HG02938 (cell line): ENCODE data around the gene HBM.
"Not testable (repeated sequence)": the region's sequence is repeated elsewhere in the genome, so short reads cannot be mapped to it uniquely, and the experiment has no call there.

Experiments
- ATAC-seq: cut with Tn5 transposase; IDR thresholded peaks from one replicate; pipeline ENCODE4 v1.9.1; 2021; ENCODE audit warnings: mild to moderate bottlenecking, moderate library complexity; ENCODE audit not compliant: unreplicated experiment

The HBM gene

GRCh38 chr16:167122-167690, 1.4 kb downstream of the HBM start:
- ATAC-seq, result no peak

GRCh38 chr16:168424-168823, 2.6 kb downstream of the HBM start:
- no peak for ATAC-seq

DNA sequence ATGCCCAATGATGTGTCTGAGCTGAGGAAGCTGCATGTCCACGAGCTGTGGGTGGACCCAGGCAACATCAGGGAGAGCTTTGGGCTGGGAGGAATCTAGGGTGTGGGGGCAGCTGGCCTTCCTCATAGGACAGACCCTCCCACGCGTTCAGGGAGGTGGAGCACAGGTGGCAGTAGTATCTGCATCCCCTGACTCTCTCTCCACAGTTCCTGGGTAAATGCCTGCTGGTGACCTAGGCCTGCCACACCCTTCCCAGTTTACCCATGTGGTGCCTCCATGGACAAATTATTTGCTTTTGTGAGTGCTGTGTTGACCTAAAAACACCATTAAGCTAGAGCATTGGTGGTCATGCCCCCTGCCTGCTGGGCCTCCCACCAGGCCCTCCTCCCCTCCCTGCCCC, 3.2 kb downstream of the HBM start:
- ATAC-seq, result no peak

DNA sequence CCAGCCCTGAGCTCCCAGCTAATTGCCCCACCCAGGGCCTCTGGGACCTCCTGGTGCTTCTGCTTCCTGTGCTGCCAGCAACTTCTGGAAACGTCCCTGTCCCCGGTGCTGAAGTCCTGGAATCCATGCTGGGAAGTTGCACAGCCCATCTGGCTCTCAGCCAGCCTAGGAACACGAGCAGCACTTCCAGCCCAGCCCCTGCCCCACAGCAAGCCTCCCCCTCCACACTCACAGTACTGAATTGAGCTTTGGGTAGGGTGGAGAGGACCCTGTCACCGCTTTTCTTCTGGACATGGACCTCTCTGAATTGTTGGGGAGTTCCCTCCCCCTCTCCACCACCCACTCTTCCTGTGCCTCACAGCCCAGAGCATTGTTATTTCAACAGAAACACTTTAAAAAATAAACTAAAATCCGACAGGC, 4.3 kb downstream of the HBM start:
- not testable (repeated sequence) for ATAC-seq

DNA sequence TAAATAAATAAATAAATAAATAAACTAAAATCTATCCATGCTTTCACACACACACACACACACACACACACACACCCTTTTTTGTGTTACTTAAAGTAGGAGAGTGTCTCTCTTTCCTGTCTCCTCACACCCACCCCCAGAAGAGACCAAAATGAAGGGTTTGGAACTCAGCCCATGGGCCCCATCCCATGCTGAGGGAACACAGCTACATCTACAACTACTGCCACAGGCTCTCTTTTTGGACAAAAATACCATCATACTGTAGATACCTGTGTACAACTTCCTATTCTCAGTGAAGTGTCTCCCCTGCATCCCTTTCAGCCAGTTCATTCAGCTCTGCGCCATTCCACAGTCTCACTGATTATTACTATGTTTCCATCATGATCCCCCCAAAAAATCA, 5.0 kb downstream of the HBM start:
- ATAC-seq, result no peak

- not testable (repeated sequence) for ATAC-seq
Measured at GRCh38 chr16:172374-172941, 6.7 kb downstream of the HBM start, which contains the start of gene HBA2. TSS of gene HBA2 (plus strand) at chr16:172876. CDS start at chr16:172913, 37 bp downstream.

DNA sequence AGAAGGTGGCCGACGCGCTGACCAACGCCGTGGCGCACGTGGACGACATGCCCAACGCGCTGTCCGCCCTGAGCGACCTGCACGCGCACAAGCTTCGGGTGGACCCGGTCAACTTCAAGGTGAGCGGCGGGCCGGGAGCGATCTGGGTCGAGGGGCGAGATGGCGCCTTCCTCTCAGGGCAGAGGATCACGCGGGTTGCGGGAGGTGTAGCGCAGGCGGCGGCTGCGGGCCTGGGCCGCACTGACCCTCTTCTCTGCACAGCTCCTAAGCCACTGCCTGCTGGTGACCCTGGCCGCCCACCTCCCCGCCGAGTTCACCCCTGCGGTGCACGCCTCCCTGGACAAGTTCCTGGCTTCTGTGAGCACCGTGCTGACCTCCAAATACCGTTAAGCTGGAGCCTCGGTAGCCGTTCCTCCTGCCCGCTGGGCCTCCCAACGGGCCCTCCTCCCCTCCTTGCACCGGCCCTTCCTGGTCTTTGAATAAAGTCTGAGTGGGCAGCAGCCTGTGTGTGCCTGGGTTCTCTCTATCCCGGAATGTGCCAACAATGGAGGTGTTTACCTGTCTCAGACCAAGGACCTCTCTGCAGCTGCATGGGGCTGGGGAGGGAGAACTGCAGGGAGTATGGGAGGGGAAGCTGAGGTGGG, 7.6 kb downstream of the HBM start:
- not testable (repeated sequence) for ATAC-seq

DNA sequence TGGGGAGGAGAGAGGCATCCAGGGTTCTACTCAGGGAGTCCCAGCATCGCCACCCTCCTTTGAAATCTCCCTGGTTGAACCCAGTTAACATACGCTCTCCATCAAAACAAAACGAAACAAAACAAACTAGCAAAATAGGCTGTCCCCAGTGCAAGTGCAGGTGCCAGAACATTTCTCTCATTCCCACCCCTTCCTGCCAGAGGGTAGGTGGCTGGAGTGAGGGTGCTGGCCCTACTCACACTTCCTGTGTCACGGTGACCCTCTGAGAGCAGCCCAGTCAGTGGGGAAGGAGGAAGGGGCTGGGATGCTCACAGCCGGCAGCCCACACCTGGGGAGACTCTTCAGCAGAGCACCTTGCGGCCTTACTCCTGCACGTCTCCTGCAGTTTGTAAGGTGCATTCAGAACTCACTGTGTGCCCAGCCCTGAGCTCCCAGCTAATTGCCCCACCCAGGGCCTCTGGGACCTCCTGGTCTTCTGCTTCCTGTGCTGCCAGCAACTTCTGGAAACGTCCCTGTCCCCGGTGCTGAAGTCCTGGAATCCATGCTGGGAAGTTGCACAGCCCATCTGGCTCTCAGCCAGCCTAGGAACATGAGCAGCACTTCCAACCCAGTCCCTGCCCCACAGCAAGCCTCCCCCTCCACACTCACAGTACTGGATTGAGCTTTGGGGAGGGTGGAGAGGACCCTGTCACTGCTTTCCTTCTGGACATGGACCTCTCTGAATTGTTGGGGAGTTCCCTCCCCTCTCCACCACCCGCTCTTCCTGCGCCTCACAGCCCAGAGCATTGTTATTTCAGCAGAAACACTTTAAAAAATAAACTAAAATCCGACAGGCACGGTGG, 8.4 kb downstream of the HBM start:
- not testable (repeated sequence) for ATAC-seq

DNA sequence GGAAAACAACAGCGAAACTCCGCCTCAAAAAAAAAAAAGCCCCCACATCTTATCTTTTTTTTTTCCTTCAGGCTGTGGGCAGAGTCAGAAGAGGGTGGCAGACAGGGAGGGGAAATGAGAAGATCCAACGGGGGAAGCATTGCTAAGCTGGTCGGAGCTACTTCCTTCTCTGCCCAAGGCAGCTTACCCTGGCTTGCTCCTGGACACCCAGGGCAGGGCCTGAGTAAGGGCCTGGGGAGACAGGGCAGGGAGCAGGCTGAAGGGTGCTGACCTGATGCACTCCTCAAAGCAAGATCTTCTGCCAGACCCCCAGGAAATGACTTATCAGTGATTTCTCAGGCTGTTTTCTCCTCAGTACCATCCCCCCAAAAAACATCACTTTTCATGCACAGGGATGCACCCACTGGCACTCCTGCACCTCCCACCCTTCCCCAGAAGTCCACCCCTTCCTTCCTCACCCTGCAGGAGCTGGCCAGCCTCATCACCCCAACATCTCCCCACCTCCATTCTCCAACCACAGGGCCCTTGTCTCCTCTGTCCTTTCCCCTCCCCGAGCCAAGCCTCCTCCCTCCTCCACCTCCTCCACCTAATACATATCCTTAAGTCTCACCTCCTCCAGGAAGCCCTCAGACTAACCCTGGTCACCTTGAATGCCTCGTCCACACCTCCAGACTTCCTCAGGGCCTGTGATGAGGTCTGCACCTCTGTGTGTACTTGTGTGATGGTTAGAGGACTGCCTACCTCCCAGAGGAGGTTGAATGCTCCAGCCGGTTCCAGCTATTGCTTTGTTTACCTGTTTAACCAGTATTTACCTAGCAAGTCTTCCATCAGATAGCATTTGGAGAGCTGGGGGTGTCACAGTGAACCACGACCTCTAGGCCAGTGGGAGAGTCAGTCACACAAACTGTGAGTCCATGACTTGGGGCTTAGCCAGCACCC, 9.5 kb downstream of the HBM start:
- no peak for ATAC-seq

- not testable (repeated sequence) for ATAC-seq
Measured at GRCh38 chr16:176006-176405, 10.2 kb downstream of the HBM start.

GRCh38 chr16:176477-177382, 11.0 kb downstream of the HBM start, which contains the start of gene HBA1:
TSS of gene HBA1 (plus strand) at chr16:176680. CDS start at chr16:176717, 37 bp downstream.
- not testable (repeated sequence) for ATAC-seq

DNA sequence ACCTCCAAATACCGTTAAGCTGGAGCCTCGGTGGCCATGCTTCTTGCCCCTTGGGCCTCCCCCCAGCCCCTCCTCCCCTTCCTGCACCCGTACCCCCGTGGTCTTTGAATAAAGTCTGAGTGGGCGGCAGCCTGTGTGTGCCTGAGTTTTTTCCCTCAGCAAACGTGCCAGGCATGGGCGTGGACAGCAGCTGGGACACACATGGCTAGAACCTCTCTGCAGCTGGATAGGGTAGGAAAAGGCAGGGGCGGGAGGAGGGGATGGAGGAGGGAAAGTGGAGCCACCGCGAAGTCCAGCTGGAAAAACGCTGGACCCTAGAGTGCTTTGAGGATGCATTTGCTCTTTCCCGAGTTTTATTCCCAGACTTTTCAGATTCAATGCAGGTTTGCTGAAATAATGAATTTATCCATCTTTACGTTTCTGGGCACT, 11.6 kb downstream of the HBM start:
- no peak for ATAC-seq

DNA sequence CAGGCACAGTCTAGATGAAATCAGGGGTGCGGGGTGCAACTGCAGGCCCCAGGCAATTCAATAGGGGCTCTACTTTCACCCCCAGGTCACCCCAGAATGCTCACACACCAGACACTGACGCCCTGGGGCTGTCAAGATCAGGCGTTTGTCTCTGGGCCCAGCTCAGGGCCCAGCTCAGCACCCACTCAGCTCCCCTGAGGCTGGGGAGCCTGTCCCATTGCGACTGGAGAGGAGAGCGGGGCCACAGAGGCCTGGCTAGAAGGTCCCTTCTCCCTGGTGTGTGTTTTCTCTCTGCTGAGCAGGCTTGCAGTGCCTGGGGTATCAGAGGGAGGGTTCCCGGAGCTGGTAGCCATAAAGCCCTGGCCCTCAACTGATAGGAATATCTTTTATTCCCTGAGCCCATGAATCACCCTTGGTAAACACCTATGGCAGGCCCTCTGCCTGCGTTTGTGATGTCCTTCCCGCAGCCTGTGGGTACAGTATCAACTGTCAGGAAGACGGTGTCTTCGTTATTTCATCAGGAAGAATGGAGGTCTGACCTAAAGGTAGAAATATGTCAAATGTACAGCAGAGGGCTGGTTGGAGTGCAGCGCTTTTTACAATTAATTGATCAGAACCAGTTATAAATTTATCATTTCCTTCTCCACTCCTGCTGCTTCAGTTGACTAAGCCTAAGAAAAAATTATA, 12.3 kb downstream of the HBM start:
- no peak for ATAC-seq

- ATAC-seq, result no peak
Measured at GRCh38 chr16:178668-179015, 12.9 kb downstream of the HBM start.

DNA sequence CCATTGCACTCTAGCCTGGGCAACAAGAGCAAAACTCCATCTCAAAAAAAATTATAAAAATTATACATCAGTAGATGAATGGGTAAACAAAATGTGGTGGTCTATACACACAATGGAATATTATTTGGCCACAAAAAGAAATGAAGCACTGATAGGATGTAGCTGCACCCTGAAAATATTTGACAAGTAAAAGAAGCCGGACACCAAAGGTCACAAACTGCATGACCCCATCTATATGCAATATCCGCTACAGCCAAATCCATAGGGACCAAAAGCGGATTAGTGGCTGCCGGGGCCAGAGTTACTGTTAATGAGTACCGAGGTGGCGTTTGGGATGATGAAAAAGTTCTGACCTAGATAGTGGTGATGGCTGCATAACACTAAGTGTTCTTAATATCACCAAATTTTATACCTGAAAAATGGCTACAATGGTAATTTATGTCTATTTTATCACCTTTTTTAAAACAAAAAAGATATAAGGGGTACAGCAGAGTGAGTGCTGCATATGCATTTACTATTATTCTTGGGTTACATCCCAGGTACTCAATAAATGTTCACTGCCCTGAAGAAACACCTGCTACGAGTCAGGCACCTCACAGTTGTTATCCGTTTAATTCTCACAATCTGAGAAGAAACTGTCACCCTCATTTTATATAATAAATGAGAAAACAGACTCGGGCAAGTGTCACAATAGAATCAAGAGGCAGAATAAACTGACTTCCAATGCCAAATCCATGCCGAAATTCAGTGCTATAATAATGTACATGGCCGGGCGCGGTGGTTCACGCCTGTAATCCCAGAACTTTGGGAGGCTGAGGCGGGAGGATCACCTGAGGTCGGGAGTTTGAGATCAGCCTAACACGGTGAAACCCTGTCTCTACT, 13.7 kb downstream of the HBM start:
- no peak for ATAC-seq

- no peak for ATAC-seq
Measured at GRCh38 chr16:180101-180675, 14.4 kb downstream of the HBM start, which contains the start of gene HBQ1. TSS of gene HBQ1 (plus strand) at chr16:180459. CDS start at chr16:180487, 28 bp downstream.
